Cardiac fibroblast (primary cell): Measurements from ENCODE around the gene DVL1.

Experiments
- DNase-seq, 2 donors: peaks; one replicate each; pipeline versions ENCODE4 v3.0.0 to v3.0.0-alpha.2; 2010; ENCODE audit warnings: low read depth in 2 of 2
- H3K4me3 ChIP-seq, 2 donors: replicated peaks in 1 of 2; 1 replicate in 1 of 2; 2 replicates in 1 of 2; pipeline ENCODE4 v1.5.1; 2011; ENCODE audit warnings: low read depth in 2 of 2, low read length in 2 of 2, mild to moderate bottlenecking in 2 of 2, moderate library complexity in 1 of 2
- CTCF ChIP-seq: IDR thresholded peaks from one replicate; pipeline ENCODE4 v1.5.1; 2011; ENCODE audit warnings: low read depth, mild to moderate bottlenecking, low read length, inconsistent platforms

The DVL1 gene

GRCh38 chr1:1290238-1290731 is 58.9 kb downstream of the DVL1 start:
- H3K4me3 ChIP-seq = no peak overlapping the region
- DNase-seq = peak in 1 of 2 donors; percentile 66
- peak; percentile 70 for TF ChIP-seq CTCF

- TF ChIP-seq CTCF = no peak
- no peak overlapping the region for H3K4me3 ChIP-seq
- no peak for DNase-seq
Measured at GRCh38 chr1:1287288-1288110, 61.7 kb downstream of the DVL1 start.

GRCh38 chr1:1286313-1287261 is 62.6 kb downstream of the DVL1 start:
- DNase-seq = no peak
- no peak overlapping the region for H3K4me3 ChIP-seq
- no peak for TF ChIP-seq CTCF

- DNase-seq = no peak
- no peak for TF ChIP-seq CTCF
- H3K4me3 ChIP-seq = no peak overlapping the region
Measured at GRCh38 chr1:1285611-1286311, 63.5 kb downstream of the DVL1 start.
